GM21360 (cell line): ENCODE results near the gene HOXC6.

Experiments
- ATAC-seq: cut with Tn5 transposase; IDR thresholded peaks from one replicate; pipeline ENCODE4 v1.9.1; 2021; ENCODE audit warnings: mild to moderate bottlenecking, moderate library complexity; ENCODE audit not compliant: unreplicated experiment

HOXC6 gene

GRCh38 chr12:54012631-54013409, 15.4 kb upstream of the HOXC6 start:
- ATAC-seq, result no peak

GRCh38 chr12:54014377-54015017, 13.7 kb upstream of the HOXC6 start:
- ATAC-seq, result no peak

- no peak for ATAC-seq
These were observed 13.0 kb upstream of the HOXC6 start for GRCh38 chr12:54015018-54015931.

- no peak for ATAC-seq
These were observed 12.2 kb upstream of the HOXC6 start for GRCh38 chr12:54016051-54016450.

GRCh38 chr12:54016478-54016964, 11.7 kb upstream of the HOXC6 start:
- no peak for ATAC-seq

GRCh38 chr12:54017027-54017788, 11.0 kb upstream of the HOXC6 start:
- ATAC-seq, result peak; percentile 19

- peak; percentile 65 for ATAC-seq
These were observed 10.3 kb upstream of the HOXC6 start for GRCh38 chr12:54017878-54018467.

GRCh38 chr12:54018468-54018984, 9.7 kb upstream of the HOXC6 start:
- ATAC-seq, result no peak

- no peak for ATAC-seq
These were observed 9.0 kb upstream of the HOXC6 start for GRCh38 chr12:54019091-54019811.

GRCh38 chr12:54019924-54020590, 8.2 kb upstream of the HOXC6 start:
- ATAC-seq, result no peak

- ATAC-seq, result no peak
These were observed 7.4 kb upstream of the HOXC6 start for GRCh38 chr12:54020591-54021405.

- ATAC-seq, result no peak
These were observed 6.7 kb upstream of the HOXC6 start for GRCh38 chr12:54021432-54022013.

GRCh38 chr12:54022960-54023884, 5.0 kb upstream of the HOXC6 start:
- no peak for ATAC-seq

- ATAC-seq, result no peak
These were observed 4.1 kb upstream of the HOXC6 start for GRCh38 chr12:54024127-54024526.

GRCh38 chr12:54024581-54025305, 3.5 kb upstream of the HOXC6 start:
- ATAC-seq, result no peak
